Transverse colon (tissue), 3 donors: ENCODE data around the gene PCDHA3.
"Not testable (repeated sequence)": the region's sequence is repeated elsewhere in the genome, so short reads cannot be mapped to it uniquely, and the experiment has no call there.

Experiments used
- EP300 ChIP-seq: sonication (generic); formaldehyde crosslinking; IDR thresholded peaks from one replicate; pipeline ENCODE4 v1.6.1; 2017; ENCODE audit warnings: antibody characterized with exemption, low read depth
- POLR2A ChIP-seq: fragments of 450-650 bp; IDR thresholded peaks from one replicate; pipeline ENCODE4 v1.6.1; 2016; ENCODE audit warnings: antibody characterized with exemption, mild to moderate bottlenecking, moderate library complexity
- TF ChIP-seq, protein P1 (sequence below), 5 experiments: fragments of 200-600 bp in 3 of 5; fragments of 450-650 bp in 2 of 5; sonication (generic) in 3 of 5; IDR thresholded peaks; 1 replicate in 2 of 5; 2 replicates in 3 of 5; pipeline ENCODE4 v1.5.1; 2016 to 2017; ENCODE audit warnings: antibody characterized with exemption in 5 of 5, inconsistent platforms in 3 of 5, mild to moderate bottlenecking in 2 of 5, moderate library complexity in 1 of 5

DNA sequence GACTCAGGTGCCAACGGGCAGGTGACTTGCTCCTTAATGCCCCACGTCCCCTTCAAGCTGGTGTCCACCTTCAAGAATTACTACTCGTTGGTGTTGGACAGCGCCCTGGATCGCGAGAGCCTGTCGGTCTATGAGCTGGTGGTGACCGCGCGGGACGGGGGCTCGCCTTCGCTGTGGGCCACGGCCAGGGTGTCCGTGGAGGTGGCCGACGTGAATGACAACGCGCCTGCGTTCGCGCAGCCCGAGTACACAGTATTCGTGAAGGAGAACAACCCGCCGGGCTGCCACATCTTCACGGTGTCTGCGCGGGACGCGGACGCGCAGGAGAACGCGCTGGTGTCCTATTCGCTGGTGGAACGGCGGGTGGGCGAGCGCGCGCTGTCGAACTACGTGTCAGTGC, 13.4 kb upstream of the PCDHA3 start:
- TF ChIP-seq EP300, POLR2A: not testable (repeated sequence)
- TF ChIP-seq, protein P1, sequence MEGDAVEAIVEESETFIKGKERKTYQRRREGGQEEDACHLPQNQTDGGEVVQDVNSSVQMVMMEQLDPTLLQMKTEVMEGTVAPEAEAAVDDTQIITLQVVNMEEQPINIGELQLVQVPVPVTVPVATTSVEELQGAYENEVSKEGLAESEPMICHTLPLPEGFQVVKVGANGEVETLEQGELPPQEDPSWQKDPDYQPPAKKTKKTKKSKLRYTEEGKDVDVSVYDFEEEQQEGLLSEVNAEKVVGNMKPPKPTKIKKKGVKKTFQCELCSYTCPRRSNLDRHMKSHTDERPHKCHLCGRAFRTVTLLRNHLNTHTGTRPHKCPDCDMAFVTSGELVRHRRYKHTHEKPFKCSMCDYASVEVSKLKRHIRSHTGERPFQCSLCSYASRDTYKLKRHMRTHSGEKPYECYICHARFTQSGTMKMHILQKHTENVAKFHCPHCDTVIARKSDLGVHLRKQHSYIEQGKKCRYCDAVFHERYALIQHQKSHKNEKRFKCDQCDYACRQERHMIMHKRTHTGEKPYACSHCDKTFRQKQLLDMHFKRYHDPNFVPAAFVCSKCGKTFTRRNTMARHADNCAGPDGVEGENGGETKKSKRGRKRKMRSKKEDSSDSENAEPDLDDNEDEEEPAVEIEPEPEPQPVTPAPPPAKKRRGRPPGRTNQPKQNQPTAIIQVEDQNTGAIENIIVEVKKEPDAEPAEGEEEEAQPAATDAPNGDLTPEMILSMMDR (IDR thresholded peaks at IDR 0.05): not testable (repeated sequence)
